GM12878 (cell line): Measurements from ENCODE around the gene DLD. TPM values are rescaled to one million over a fixed set of nuclear protein-coding genes. Genes with fewer than 3 reads are reported as not detected.

Source experiments
- ATAC-seq: fragments of 200-7000 bp; cut with Tn5 transposase; 3 replicates; pipeline ENCODE4 v1.9.1; 2020; ENCODE audit warnings: mild to moderate bottlenecking, moderate library complexity
- BruUV-seq: library from RNA; stranded (reverse); fragments of 400-500 nt; replicated peaks from 2 replicates; lab custom pipeline; 2021; lab: Mats Ljungman, UMichigan
- CTCF ChIA-PET: fragments of 300-600 bp; sonication (Branson Sonifier 250); formaldehyde crosslinking; extraction: SDS; loops from one replicate; lab custom pipeline; 2021; ENCODE audit warnings: inconsistent platforms; lab: Yijun Ruan, JAX
- POLR2A ChIA-PET: fragments of 350-600 bp; formaldehyde crosslinking; extraction: SDS; loops from one replicate; lab custom pipeline; 2021; ENCODE audit warnings: inconsistent platforms; lab: Charles Lee
- RAD21 ChIA-PET: fragments of 300-600 bp; sonication (Branson Sonifier 250); formaldehyde crosslinking; loops from one replicate; lab custom pipeline; 2023; ENCODE audit warnings: antibody characterized with exemption; ENCODE audit not compliant: unreplicated experiment; lab: Charles Lee
- SMC1A ChIA-PET: fragments of 300-600 bp; sonication (Branson Sonifier 250); formaldehyde crosslinking; loops from one replicate; lab custom pipeline; 2023; ENCODE audit not compliant: unreplicated experiment, uncharacterized antibody; lab: Charles Lee
- DNase-seq: peaks from one replicate; pipeline ENCODE4 v3.0.0-alpha.2; 2011; ENCODE audit warnings: low read depth, low spot score
- FAIRE-seq: peaks from 3 replicates; lab custom pipeline; 2011; peaks lifted over from hg19 to GRCh38; lab: Jason Lieb, UNC
- H2AFZ ChIP-seq: 2 replicates; pipeline ENCODE4 v1.6.0; 2011; ENCODE audit warnings: low read depth, low read length, control low read depth; ENCODE audit not compliant: control insufficient read depth
- H3K27ac ChIP-seq: 2 replicates; pipeline ENCODE4 v1.5.1; 2011; ENCODE audit warnings: control low read depth; ENCODE audit not compliant: control insufficient read depth, insufficient read depth
- H3K27me3 ChIP-seq, 2 experiments: replicated peaks in 1 of 2; 2 replicates each; pipeline versions ENCODE4 v1.6.0 to v1.6.1; 2011; ENCODE audit warnings: low read length in 1 of 2; ENCODE audit not compliant: control insufficient read depth in 2 of 2, insufficient read depth in 2 of 2
- H3K36me3 ChIP-seq, 2 experiments: 2 replicates each; pipeline ENCODE4 v1.5.1; 2011; ENCODE audit warnings: low read length in 1 of 2; ENCODE audit not compliant: control insufficient read depth in 2 of 2, insufficient read depth in 2 of 2
- H3K4me1 ChIP-seq: 2 replicates; pipeline ENCODE4 v1.6.1; 2011; ENCODE audit warnings: mild to moderate bottlenecking, low read length, moderate library complexity, mixed read lengths; ENCODE audit not compliant: control insufficient read depth, insufficient read depth
- H3K4me2 ChIP-seq: 2 replicates; pipeline ENCODE4 v1.6.0; 2011; ENCODE audit warnings: control low read depth; ENCODE audit not compliant: control insufficient read depth, insufficient read depth
- H3K4me3 ChIP-seq: fragments of 200-600 bp; sonication (generic); 2 replicates; pipeline ENCODE4 v1.5.1; 2016
- H3K79me2 ChIP-seq: 2 replicates; pipeline ENCODE4 v1.6.0; 2011; ENCODE audit warnings: low read length; ENCODE audit not compliant: control insufficient read depth, insufficient read depth
- H3K9ac ChIP-seq: 2 replicates; pipeline ENCODE4 v1.8.0; 2011; ENCODE audit warnings: low read length, control low read depth, mixed read lengths; ENCODE audit not compliant: control insufficient read depth, insufficient read depth
- H3K9me3 ChIP-seq: replicated peaks from 3 replicates; pipeline ENCODE4 v1.5.1; 2011; ENCODE audit warnings: mild to moderate bottlenecking, low read length; ENCODE audit not compliant: control insufficient read depth, insufficient read depth
- H4K20me1 ChIP-seq: 2 replicates; pipeline ENCODE4 v1.6.0; 2011; ENCODE audit not compliant: control insufficient read depth, insufficient read depth
- NFXL1 ChIP-seq: fragments of 450-650 bp; IDR thresholded peaks from 2 replicates; pipeline ENCODE4 v1.6.1; 2017; ENCODE audit warnings: antibody characterized with exemption, mild to moderate bottlenecking, borderline replicate concordance
- POU2F2 ChIP-seq: IDR thresholded peaks from 3 replicates; pipeline ENCODE4 v1.6.1; 2011; ENCODE audit warnings: low read depth, mild to moderate bottlenecking, low read length, borderline replicate concordance
- RAD21 ChIP-seq: IDR thresholded peaks from 2 replicates; pipeline ENCODE4 v1.6.1; 2011; ENCODE audit warnings: mild to moderate bottlenecking, low read depth, low read length, moderate library complexity; ENCODE audit not compliant: insufficient read depth
- RB1 ChIP-seq: fragments of 450-650 bp; formaldehyde crosslinking; IDR thresholded peaks from 2 replicates; pipeline ENCODE4 v1.6.1; 2017; ENCODE audit warnings: mild to moderate bottlenecking, borderline replicate concordance
- USF1 ChIP-seq: IDR thresholded peaks from 2 replicates; pipeline ENCODE4 v1.6.1; 2011; ENCODE audit warnings: borderline replicate concordance, low read depth, mild to moderate bottlenecking, moderate library complexity, mixed read lengths, low read length; ENCODE audit not compliant: insufficient read depth; ENCODE audit errors: extremely low read length
- WGBS: methylation state at CpG from one replicate; pipeline ENCODE4 v1.1.6; 2016; ENCODE audit warnings: low lambda C conversion rate; ENCODE audit not compliant: insufficient replicate concordance, insufficient coverage; ENCODE audit errors: missing lambda C conversion rate; 5-methylcytosine and 5-hydroxymethylcytosine counted together
- in situ Hi-C: fragments of 300-500 bp; cut with MboI; formaldehyde crosslinking; loops from 9 replicates; pipeline ENCODE4 v1.14.3; 2018; ENCODE audit warnings: mixed read lengths
- intact Hi-C: fragments of 100-400 bp; cut with micrococcal nuclease; formaldehyde crosslinking; loops from one replicate; pipeline ENCODE4 v1.14.2; 2022; ENCODE audit not compliant: unreplicated experiment
- polyA plus RNA-seq, 11 experiments: library from polyadenylated mRNA; depleted of rRNA in 4 of 11; unstranded in 6 of 11; stranded (reverse) in 5 of 11; fragments of >200 nt; fragmentation: Nextera tagmentation in 4 of 11; fragmentation: Illumina TruSeq in 1 of 11; extraction: Ambion mirVana in 4 of 11; extraction: Trizol in 1 of 11; gene quantifications; 1 replicate in 1 of 11; 2 replicates in 10 of 11; pipeline versions ENCODE4 v1.2.1 to v1.2.3, GENCODE V29; 2011 to 2016; ENCODE audit warnings: inconsistent platforms in 2 of 11, missing spikeins in 2 of 11, low read depth in 1 of 11
- total RNA-seq, 4 experiments: library from RNA; depleted of rRNA in 3 of 4; stranded (reverse); fragments of >200 nt in 3 of 4; fragmentation: Illumina TruSeq in 1 of 4; extraction: Trizol in 1 of 4; gene quantifications; 2 replicates each; pipeline versions ENCODE4 v1.2.1 to v1.2.3, GENCODE V29; 2013 to 2021
- TF ChIP-seq, protein P1 (sequence below): fragments of 450-650 bp; IDR thresholded peaks from 2 replicates; pipeline ENCODE4 v1.6.1; 2018; ENCODE audit warnings: borderline replicate concordance, mild to moderate bottlenecking; ENCODE audit not compliant: partially characterized antibody

DLD gene
- total and polyA plus RNA-seq, 10 of the 15 experiments (the other 5 are each of a cell fraction or from before 2014, with no cell fraction given): 62.7 to 314 (median 161) TPM

GRCh38 chr7:107946881-107947280, 55.9 kb downstream of the DLD start:
- Histone ChIP-seq H4K20me1 (no peaks in the 10 kb centered on the region), H3K4me1 (no peaks in the 10 kb centered on the region), H3K27me3 (no peaks in the 10 kb centered on the region), H3K79me2 (no peaks in the 10 kb centered on the region), H3K36me3 (no peaks in the 10 kb centered on the region), H3K4me2 (no peak overlapping the region), H3K4me3 (no peak overlapping the region), H2AFZ (no peak overlapping the region), H3K9me3 (no peaks in the 10 kb centered on the region), H3K9ac (no peak overlapping the region), H3K27ac (no peak overlapping the region)
- CTCF ChIA-PET: interaction anchor here (0.8 kb wide), 1 partner anchor 70 kb away, joined by 3 read pairs; no protein-coding TSS in a partner anchor
- DNase-seq (no peak), FAIRE-seq (no peak), ATAC-seq (no peak)
- no TSS peak for BruUV-seq
- intact Hi-C loops (no loop called here), in situ Hi-C loops (no loop called here)
- SMC1A ChIA-PET: interaction anchor here (0.9 to 1.6 kb wide), 4 partner anchors 20 to 70 kb away, joined by 3 read pairs; no protein-coding TSS in a partner anchor
- TF ChIP-seq RAD21: no peak
- no peak for TF ChIP-seq NFXL1
- TF ChIP-seq RB1: no peak
- no peak for TF ChIP-seq USF1
- TF ChIP-seq, protein P1, sequence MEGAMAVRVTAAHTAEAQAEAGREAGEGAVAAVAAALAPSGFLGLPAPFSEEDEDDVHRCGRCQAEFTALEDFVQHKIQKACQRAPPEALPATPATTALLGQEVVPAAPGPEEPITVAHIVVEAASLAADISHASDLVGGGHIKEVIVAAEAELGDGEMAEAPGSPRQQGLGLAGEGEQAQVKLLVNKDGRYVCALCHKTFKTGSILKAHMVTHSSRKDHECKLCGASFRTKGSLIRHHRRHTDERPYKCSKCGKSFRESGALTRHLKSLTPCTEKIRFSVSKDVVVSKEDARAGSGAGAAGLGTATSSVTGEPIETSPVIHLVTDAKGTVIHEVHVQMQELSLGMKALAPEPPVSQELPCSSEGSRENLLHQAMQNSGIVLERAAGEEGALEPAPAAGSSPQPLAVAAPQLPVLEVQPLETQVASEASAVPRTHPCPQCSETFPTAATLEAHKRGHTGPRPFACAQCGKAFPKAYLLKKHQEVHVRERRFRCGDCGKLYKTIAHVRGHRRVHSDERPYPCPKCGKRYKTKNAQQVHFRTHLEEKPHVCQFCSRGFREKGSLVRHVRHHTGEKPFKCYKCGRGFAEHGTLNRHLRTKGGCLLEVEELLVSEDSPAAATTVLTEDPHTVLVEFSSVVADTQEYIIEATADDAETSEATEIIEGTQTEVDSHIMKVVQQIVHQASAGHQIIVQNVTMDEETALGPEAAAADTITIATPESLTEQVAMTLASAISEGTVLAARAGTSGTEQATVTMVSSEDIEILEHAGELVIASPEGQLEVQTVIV: no peak
- TF ChIP-seq POU2F2: no peak
- 73% methylated on average over 6 of the region's 6 CpGs for WGBS
- POLR2A ChIA-PET: no interaction called here
- RAD21 ChIA-PET: no interaction called here
